Spleen (tissue), 11 donors: Measurements from ENCODE around the gene HNF1B. TPM values are rescaled to one million over a fixed set of nuclear protein-coding genes. Genes with fewer than 3 reads are reported as not detected.

Experiments
- DNase-seq: peaks from one replicate; pipeline ENCODE4 v3.0.0-alpha.2; 2020
- H3K27ac ChIP-seq, 8 donors: fragments of 200-600 bp; sonication (generic) in 7 of 8; 1 replicate in 4 of 8; 2 replicates in 4 of 8; pipeline versions ENCODE4 v1.5.0 to v1.8.0; 2016 to 2021; ENCODE audit warnings: inconsistent platforms in 4 of 8, mild to moderate bottlenecking in 4 of 8, moderate library complexity in 1 of 8
- H3K27me3 ChIP-seq, 7 donors: fragments of 200-600 bp; sonication (generic) in 6 of 7; replicated peaks in 1 of 7; 1 replicate in 4 of 7; 2 replicates in 3 of 7; pipeline versions ENCODE4 v1.5.0 to v1.8.0; 2016 to 2021; ENCODE audit warnings: inconsistent platforms in 3 of 7, mild to moderate bottlenecking in 1 of 7
- H3K36me3 ChIP-seq, 6 donors: fragments of 200-600 bp; sonication (generic) in 5 of 6; 1 replicate in 4 of 6; 2 replicates in 2 of 6; pipeline versions ENCODE4 v1.5.0 to v1.8.0; 2016 to 2021; ENCODE audit warnings: inconsistent platforms in 2 of 6
- H3K4me1 ChIP-seq, 6 donors: fragments of 200-600 bp; sonication (generic) in 5 of 6; 1 replicate in 3 of 6; 2 replicates in 3 of 6; pipeline versions ENCODE4 v1.5.0 to v1.8.0; 2016 to 2021; ENCODE audit warnings: inconsistent platforms in 3 of 6
- H3K4me3 ChIP-seq, 8 donors: fragments of 200-600 bp; sonication (generic) in 7 of 8; 1 replicate in 4 of 8; 2 replicates in 4 of 8; pipeline versions ENCODE4 v1.5.0 to v1.8.0; 2016 to 2021; ENCODE audit warnings: inconsistent platforms in 4 of 8, mild to moderate bottlenecking in 4 of 8, moderate library complexity in 2 of 8
- H3K9me3 ChIP-seq, 8 donors: fragments of 200-600 bp; sonication (generic) in 7 of 8; 1 replicate in 4 of 8; 2 replicates in 4 of 8; pipeline versions ENCODE4 v1.5.0 to v1.8.0; 2016 to 2021; ENCODE audit warnings: inconsistent platforms in 4 of 8
- POLR2A ChIP-seq, 3 donors: fragments of 450-650 bp; IDR thresholded peaks; one replicate each; pipeline ENCODE4 v1.5.1; 2017; ENCODE audit warnings: antibody characterized with exemption in 3 of 3, mild to moderate bottlenecking in 1 of 3
- POLR2AphosphoS5 ChIP-seq, 3 donors: sonication (generic); formaldehyde crosslinking; IDR thresholded peaks; one replicate each; pipeline ENCODE4 v1.5.1; 2017; ENCODE audit warnings: antibody characterized with exemption in 3 of 3
- intact Hi-C: fragments of 100-400 bp; cut with DNase I; formaldehyde crosslinking; loops from one replicate; pipeline ENCODE4 v1.15.0; 2023; ENCODE audit warnings: low total_unique reads
- polyA plus RNA-seq, 3 donors: library from polyadenylated mRNA; stranded (reverse); fragments of 200-250 nt; gene quantifications; one replicate each; pipeline ENCODE4 v1.2.1, GENCODE V29; 2013
- total RNA-seq, 7 donors: library from RNA; depleted of rRNA in 3 of 7; stranded (reverse); fragments of >200 nt in 3 of 7; fragmentation: NEBNext Ultra II Directional in 4 of 7; extraction: Animal tissue kit (Norgen Biotek cat#: 25700) in 4 of 7; gene quantifications; one replicate each; pipeline versions ENCODE4 v1.1.0 to v1.2.1, GENCODE V29; 2016 to 2021
- TF ChIP-seq, protein P1 (sequence below), 11 experiments: fragments of 200-600 bp in 7 of 11; fragments of 450-650 bp in 4 of 11; sonication (generic) in 4 of 11; IDR thresholded peaks in 8 of 11; conservative IDR thresholded peaks in 3 of 11; 1 replicate in 7 of 11; 2 replicates in 4 of 11; pipeline versions ENCODE4 v1.4.0 to v1.8.0; 2016 to 2021; ENCODE audit warnings: antibody characterized with exemption in 11 of 11, inconsistent platforms in 4 of 11, mild to moderate bottlenecking in 1 of 11
- donor health status: healthy with polysubstance abuse.
- donor health status: DM: no; HTN: no; CAD: no; lungs with moderate emphysema.
- donor health status: DM: no; HTN: no; CAD: no.
- donor health status: Bipolar disorder and iron deficiency.
- donor health status: healthy.
- donor health status: DM: no; HTN: no; CAD: no.
- donor health status: DM: yes; HTN: yes; CAD: no.

HNF1B gene
- total and polyA plus RNA-seq, 10 donors = 0.06 to 0.12 (median 0.07) TPM; not detected in 7

DNA sequence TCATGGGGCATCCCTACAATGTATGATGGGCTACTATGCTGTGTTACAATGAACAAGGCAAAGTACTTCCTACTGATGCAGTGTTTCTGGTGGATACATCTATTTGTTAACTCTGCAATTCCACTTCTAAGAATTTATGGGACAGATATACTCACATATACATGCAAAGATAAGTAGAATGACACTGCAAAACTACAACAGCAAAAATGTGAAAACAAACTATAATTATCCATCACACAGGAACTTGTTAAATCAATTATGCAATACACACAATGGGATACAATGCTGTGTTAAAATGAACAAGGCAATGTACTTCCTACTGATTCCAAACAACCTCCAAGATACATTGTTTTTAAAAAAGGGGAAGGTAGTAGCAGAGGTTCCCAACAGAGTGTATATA is 104.8 kb downstream of the HNF1B start:
- Histone ChIP-seq H3K4me3 (no peak overlapping the region), H3K4me1 (peaks cover 25 to 62% (median 42%) of the 10 kb centered on the region in 6 donors), H3K27me3 (peaks cover 0 to 13% (median 0%) of the 10 kb centered on the region in 7 donors), H3K9me3 (no peaks in the 10 kb centered on the region), H3K36me3 (peaks cover 0 to 66% (median 39%) of the 10 kb centered on the region in 6 donors), H3K27ac (no peak overlapping the region)
- intact Hi-C loops = no loop called here
- DNase-seq = no peak
- TF ChIP-seq POLR2A (IDR thresholded peaks at IDR 0.05) (no peak), POLR2AphosphoS5 (IDR thresholded peaks at IDR 0.05) (no peak)
- TF ChIP-seq, protein P1, sequence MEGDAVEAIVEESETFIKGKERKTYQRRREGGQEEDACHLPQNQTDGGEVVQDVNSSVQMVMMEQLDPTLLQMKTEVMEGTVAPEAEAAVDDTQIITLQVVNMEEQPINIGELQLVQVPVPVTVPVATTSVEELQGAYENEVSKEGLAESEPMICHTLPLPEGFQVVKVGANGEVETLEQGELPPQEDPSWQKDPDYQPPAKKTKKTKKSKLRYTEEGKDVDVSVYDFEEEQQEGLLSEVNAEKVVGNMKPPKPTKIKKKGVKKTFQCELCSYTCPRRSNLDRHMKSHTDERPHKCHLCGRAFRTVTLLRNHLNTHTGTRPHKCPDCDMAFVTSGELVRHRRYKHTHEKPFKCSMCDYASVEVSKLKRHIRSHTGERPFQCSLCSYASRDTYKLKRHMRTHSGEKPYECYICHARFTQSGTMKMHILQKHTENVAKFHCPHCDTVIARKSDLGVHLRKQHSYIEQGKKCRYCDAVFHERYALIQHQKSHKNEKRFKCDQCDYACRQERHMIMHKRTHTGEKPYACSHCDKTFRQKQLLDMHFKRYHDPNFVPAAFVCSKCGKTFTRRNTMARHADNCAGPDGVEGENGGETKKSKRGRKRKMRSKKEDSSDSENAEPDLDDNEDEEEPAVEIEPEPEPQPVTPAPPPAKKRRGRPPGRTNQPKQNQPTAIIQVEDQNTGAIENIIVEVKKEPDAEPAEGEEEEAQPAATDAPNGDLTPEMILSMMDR (IDR thresholded peaks at IDR 0.05 in 8 of 11, conservative IDR thresholded peaks at IDR 0.05 in 3 of 11) = no peak

DNA sequence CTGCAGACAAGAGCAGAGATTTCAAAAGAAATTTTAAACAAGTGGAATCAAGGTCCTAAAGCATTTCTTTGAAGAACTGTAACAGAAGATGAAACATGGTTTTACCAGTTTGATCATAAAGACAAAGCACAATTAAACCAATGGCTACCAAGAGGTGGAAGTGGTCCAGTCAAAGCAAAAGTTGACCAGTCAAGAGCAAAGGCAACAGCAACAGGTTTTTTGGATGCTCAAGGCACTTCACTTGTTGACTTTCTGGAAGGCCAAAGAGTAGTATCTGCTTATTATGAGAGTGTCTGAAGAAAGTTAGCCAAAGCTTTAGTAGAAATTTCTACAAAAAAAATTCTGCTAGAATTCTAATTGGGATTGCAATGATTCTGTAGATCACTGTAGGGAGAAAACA is 106.9 kb downstream of the HNF1B start:
- Histone ChIP-seq H3K4me3 (no peak overlapping the region), H3K27me3 (no peaks in the 10 kb centered on the region), H3K9me3 (no peaks in the 10 kb centered on the region), H3K27ac (no peak overlapping the region), H3K36me3 (peaks cover 0 to 86% (median 44%) of the 10 kb centered on the region in 6 donors), H3K4me1 (peaks cover 23 to 48% (median 35%) of the 10 kb centered on the region in 6 donors)
- no peak for TF ChIP-seq POLR2AphosphoS5 (IDR thresholded peaks at IDR 0.05)
- TF ChIP-seq, protein P1 (IDR thresholded peaks at IDR 0.05 in 8 of 11, conservative IDR thresholded peaks at IDR 0.05 in 3 of 11) = no peak
- no peak for TF ChIP-seq POLR2A (IDR thresholded peaks at IDR 0.05)
- intact Hi-C loops = no loop called here
- DNase-seq = no peak

Other genes with a start within 250 kb of the HNF1B start
- gene SYNRG, start 135.6 kb downstream of the HNF1B start, total RNA-seq = 10 to 100 TPM; 62.3 to 91.3 (median 77.9) TPM
- gene SYNRG, start 135.6 kb downstream of the HNF1B start, polyA plus RNA-seq = 10 to 100 TPM; 10.9 to 17.7 (median 12.1) TPM
- gene DDX52, start 101.6 kb downstream of the HNF1B start, total RNA-seq = 10 to 100 TPM; 18.2 to 28.1 (median 20.9) TPM
- 10 to 100 TPM in 1 of 3 donors, 1 to 10 TPM in 2; 7.8 to 11.1 (median 8.3) TPM for gene DDX52, start 101.6 kb downstream of the HNF1B start, polyA plus RNA-seq
- gene TBC1D3K, start 179.4 kb upstream of the HNF1B start, total RNA-seq = not detected
- under 1 TPM in 1 of 3 donors, not detected in 2; 0.03 TPM for gene TBC1D3K, start 179.4 kb upstream of the HNF1B start, polyA plus RNA-seq
- 10 to 100 TPM in 6 of 7 donors, 1 to 10 TPM in 1; 7.4 to 29.9 (median 21.3) TPM for gene TBC1D3L, start 244.0 kb upstream of the HNF1B start, total RNA-seq
- 10 to 100 TPM in 2 of 3 donors, 1 to 10 TPM in 1; 8.1 to 31.3 (median 14.2) TPM for gene TBC1D3L, start 244.0 kb upstream of the HNF1B start, polyA plus RNA-seq